Measurements from ENCODE around the gene RNU6-1.

Gene RNU6-1

GRCh38 chr15:67790610-67791319 lies 49.1 kb downstream of the RNU6-1 start:
- no peaks in the 10 kb centered on the region for H3K27me3 ChIP-seq (ENCODE audit: control insufficient read depth in 1 of 2, insufficient read depth in 2 of 2, low read length in 2 of 2)
- peaks cover 2 to 3% of the 10 kb centered on the region in 2 donors for H3K36me3 ChIP-seq (ENCODE audit: control insufficient read depth in 1 of 2, insufficient read depth in 2 of 2, low read length in 2 of 2)
- H3K27ac ChIP-seq (ENCODE audit: low read depth, low read length) = no peak overlapping the region
- H3K9me3 ChIP-seq (ENCODE audit: control insufficient read depth in 1 of 2, low read length in 2 of 2) = peaks cover 3 to 9% of the 10 kb centered on the region in 2 donors
- no peak overlapping the region for H3K9ac ChIP-seq (ENCODE audit: low read depth in 1 of 2, low read length in 2 of 2)
- no peak overlapping the region for H3K4me3 ChIP-seq (ENCODE audit: low read depth in 1 of 2, low read length in 2 of 2)
- no peaks in the 10 kb centered on the region for H3K4me1 ChIP-seq (ENCODE audit: control insufficient read depth in 1 of 2, insufficient read depth in 2 of 2, low read length in 2 of 2)

Measured in duodenal mucosa (tissue), 2 donors.